ENCODE measurements around the gene RFC5. TPM values are rescaled to one million over a fixed set of nuclear protein-coding genes. Genes with fewer than 3 reads are reported as not detected.
"Not testable (repeated sequence)": the region's sequence is repeated elsewhere in the genome, so short reads cannot be mapped to it uniquely, and the experiment has no call there.

RFC5 gene
- total RNA-seq, 1 donor from 2014 or later = 22.8 TPM

- no peaks in the 10 kb centered on the region for H3K36me3 Mint-ChIP-seq
- H3K9me3 Mint-ChIP-seq = peaks cover 3% of the 10 kb centered on the region
- H3K27ac Mint-ChIP-seq = no peak overlapping the region
- H3K4me1 Mint-ChIP-seq = no peaks in the 10 kb centered on the region
- DNase-seq (ENCODE audit: low spot score in 2 of 2, unreplicated experiment in 2 of 2) = no peak
- no peak overlapping the region for H3K4me3 Mint-ChIP-seq
- peaks cover 19% of the 10 kb centered on the region for H3K27me3 Mint-ChIP-seq (ENCODE audit: low read depth)
- no peak for TF ChIP-seq CTCF (IDR thresholded peaks at IDR 0.05; ENCODE audit: unreplicated experiment)
Observed at GRCh38 chr12:117985182-117985581, 31.3 kb upstream of the RFC5 start.

GRCh38 chr12:117986705-117987469 lies 29.6 kb upstream of the RFC5 start:
- Mint-ChIP-seq H3K36me3 (no peaks in the 10 kb centered on the region), H3K4me1 (no peaks in the 10 kb centered on the region), H3K27ac (no peak overlapping the region), H3K9me3 (peaks cover 3% of the 10 kb centered on the region), H3K4me3 (no peak overlapping the region), H3K27me3 (ENCODE audit: low read depth) (peaks cover 13% of the 10 kb centered on the region)
- TF ChIP-seq CTCF (IDR thresholded peaks at IDR 0.05; ENCODE audit: unreplicated experiment) = no peak
- DNase-seq (ENCODE audit: low spot score in 2 of 2, unreplicated experiment in 2 of 2) = no peak

- H3K36me3 Mint-ChIP-seq = no peaks in the 10 kb centered on the region
- TF ChIP-seq CTCF (IDR thresholded peaks at IDR 0.05; ENCODE audit: unreplicated experiment) = no peak
- H3K27me3 Mint-ChIP-seq (ENCODE audit: low read depth) = peaks cover 7% of the 10 kb centered on the region
- H3K4me1 Mint-ChIP-seq = no peaks in the 10 kb centered on the region
- H3K27ac Mint-ChIP-seq = no peak overlapping the region
- peaks cover 5% of the 10 kb centered on the region for H3K9me3 Mint-ChIP-seq
- no peak overlapping the region for H3K4me3 Mint-ChIP-seq
- no peak for DNase-seq (ENCODE audit: low spot score in 2 of 2, unreplicated experiment in 2 of 2)
Observed at GRCh38 chr12:117994551-117995438, 21.7 kb upstream of the RFC5 start.

- peaks cover 5% of the 10 kb centered on the region for H3K9me3 Mint-ChIP-seq
- H3K4me3 Mint-ChIP-seq = no peak overlapping the region
- TF ChIP-seq CTCF (IDR thresholded peaks at IDR 0.05; ENCODE audit: unreplicated experiment) = no peak
- no peak for DNase-seq (ENCODE audit: low spot score in 2 of 2, unreplicated experiment in 2 of 2)
- H3K36me3 Mint-ChIP-seq = no peaks in the 10 kb centered on the region
- no peaks in the 10 kb centered on the region for H3K4me1 Mint-ChIP-seq
- H3K27me3 Mint-ChIP-seq (ENCODE audit: low read depth) = peaks cover 6% of the 10 kb centered on the region
- H3K27ac Mint-ChIP-seq = no peak overlapping the region
Observed at GRCh38 chr12:117998719-117999118, 17.8 kb upstream of the RFC5 start.

GRCh38 chr12:117999806-118000205 lies 16.7 kb upstream of the RFC5 start:
- not testable (repeated sequence) for H3K27me3 Mint-ChIP-seq (ENCODE audit: low read depth); H3K4me1 Mint-ChIP-seq; H3K27ac Mint-ChIP-seq; H3K9me3 Mint-ChIP-seq; H3K4me3 Mint-ChIP-seq; H3K36me3 Mint-ChIP-seq; DNase-seq (ENCODE audit: low spot score in 2 of 2, unreplicated experiment in 2 of 2)

- no peak for TF ChIP-seq CTCF (IDR thresholded peaks at IDR 0.05; ENCODE audit: unreplicated experiment)
- no peaks in the 10 kb centered on the region for H3K4me1 Mint-ChIP-seq
- no peaks in the 10 kb centered on the region for H3K9me3 Mint-ChIP-seq
- no peak overlapping the region for H3K4me3 Mint-ChIP-seq
- no peaks in the 10 kb centered on the region for H3K36me3 Mint-ChIP-seq
- H3K27ac Mint-ChIP-seq = no peak overlapping the region
- peaks cover 10% of the 10 kb centered on the region for H3K27me3 Mint-ChIP-seq (ENCODE audit: low read depth)
- no peak for DNase-seq (ENCODE audit: low spot score in 2 of 2, unreplicated experiment in 2 of 2)
Observed at GRCh38 chr12:118010903-118011302, 5.6 kb upstream of the RFC5 start.

All from mesothelial cell of epicardium (in vitro differentiated cells).